K562 (cell line): Measurements from ENCODE around the gene NT5C. TPM values are rescaled to one million over a fixed set of nuclear protein-coding genes. Genes with fewer than 3 reads are reported as not detected.
A peak's percentile ranks its signal among the peaks of the same experiment; 100 is the strongest.

ENCODE experiments used
- CHCHD3 ChIP-seq: fragments of 250-450 bp; sonication (Bioruptor Pico); IDR thresholded peaks from 2 replicates; pipeline ENCODE4 v2.1.2; 2022; ENCODE audit warnings: mild to moderate bottlenecking
- ESRRB ChIP-seq: fragments of 250-450 bp; sonication (Bioruptor Pico); IDR thresholded peaks from 2 replicates; pipeline ENCODE4 v1.5.0; 2020; ENCODE audit warnings: mild to moderate bottlenecking, moderate library complexity, borderline replicate concordance
- FOXK1 ChIP-seq: sonication (generic); formaldehyde crosslinking; IDR thresholded peaks from 2 replicates; pipeline ENCODE4 v1.8.0; 2022; ENCODE audit warnings: missing genetic modification reagents, mild to moderate bottlenecking, borderline replicate concordance
- FOXK2 ChIP-seq, 2 experiments: fragments of 450-650 bp; IDR thresholded peaks in 1 of 2; conservative IDR thresholded peaks in 1 of 2; 2 replicates each; pipeline ENCODE4 v1.6.1; 2016; ENCODE audit warnings: low read depth in 2 of 2, mild to moderate bottlenecking in 1 of 2
- GATAD2B ChIP-seq: fragments of 450-650 bp; IDR thresholded peaks from 2 replicates; pipeline ENCODE4 v1.6.1; 2017; ENCODE audit warnings: mild to moderate bottlenecking, borderline replicate concordance
- NR3C1 ChIP-seq: sonication (generic); formaldehyde crosslinking; IDR thresholded peaks from 2 replicates; pipeline ENCODE4 v1.8.1; 2022; ENCODE audit warnings: missing genetic modification reagents
- OTX1 ChIP-seq: fragments of 450-650 bp; formaldehyde crosslinking; IDR thresholded peaks from 2 replicates; pipeline ENCODE4 v1.4.0; 2022; ENCODE audit warnings: mild to moderate bottlenecking
- RFX7 ChIP-seq: fragments of 250-450 bp; sonication (Bioruptor Pico); IDR thresholded peaks from 2 replicates; pipeline ENCODE4 v1.5.1; 2021; ENCODE audit warnings: mild to moderate bottlenecking
- SETDB1 ChIP-seq: IDR thresholded peaks from one replicate; pipeline ENCODE4 v1.6.1; 2012; ENCODE audit warnings: low read length, control low read depth, inconsistent platforms
- ZBTB40 ChIP-seq, 2 experiments: fragments of 450-650 bp in 1 of 2; sonication (generic) in 1 of 2; formaldehyde crosslinking in 1 of 2; IDR thresholded peaks; 2 replicates each; pipeline versions ENCODE4 v1.7.1 to v1.9.0; 2016 to 2022; ENCODE audit warnings: inconsistent platforms in 1 of 2, mild to moderate bottlenecking in 1 of 2, missing genetic modification reagents in 1 of 2
- ZNF184 ChIP-seq: sonication (generic); formaldehyde crosslinking; IDR thresholded peaks from 2 replicates; pipeline ENCODE4 v1.5.0; 2020; ENCODE audit warnings: missing genetic modification reagents
- ZNF274 ChIP-seq: IDR thresholded peaks from 2 replicates; pipeline ENCODE4 v1.6.1; 2011; ENCODE audit warnings: low read depth, mild to moderate bottlenecking, low read length, moderate library complexity, borderline replicate concordance
- ZNF518B ChIP-seq: fragments of 250-450 bp; sonication (Bioruptor Pico); IDR thresholded peaks from 2 replicates; pipeline ENCODE4 v1.5.0; 2021; ENCODE audit warnings: mild to moderate bottlenecking, moderate library complexity
- polyA plus RNA-seq, 8 experiments: library from polyadenylated mRNA; depleted of rRNA in 4 of 8; stranded (reverse) in 5 of 8; unstranded in 3 of 8; fragments of >200 nt; fragmentation: Nextera tagmentation in 2 of 8; fragmentation: Illumina TruSeq in 1 of 8; extraction: Ambion mirVana in 2 of 8; extraction: Trizol in 1 of 8; gene quantifications; 2 replicates each; pipeline versions ENCODE4 v1.2.1 to v1.2.3, GENCODE V29; 2011 to 2014; ENCODE audit warnings: inconsistent platforms in 1 of 8, missing spikeins in 1 of 8
- total RNA-seq, 7 experiments: library from RNA; depleted of rRNA in 6 of 7; stranded (reverse); fragments of >200 nt in 6 of 7; fragmentation: Illumina TruSeq in 2 of 7; extraction: Trizol in 2 of 7; gene quantifications; 2 replicates each; pipeline versions ENCODE4 v1.2.1 to v1.2.3, GENCODE V29; 2011 to 2021; ENCODE audit warnings: low replicate concordance in 1 of 7
- TF ChIP-seq, protein P1 (sequence below): sonication (generic); IDR thresholded peaks from 2 replicates; pipeline ENCODE4 v1.6.1; 2016

Gene NT5C
- total and polyA plus RNA-seq, 9 of the 15 experiments (the other 6 are each of a cell fraction or from before 2014, with no cell fraction given) = 2.9 to 205 (median 45.0) TPM

DNA sequence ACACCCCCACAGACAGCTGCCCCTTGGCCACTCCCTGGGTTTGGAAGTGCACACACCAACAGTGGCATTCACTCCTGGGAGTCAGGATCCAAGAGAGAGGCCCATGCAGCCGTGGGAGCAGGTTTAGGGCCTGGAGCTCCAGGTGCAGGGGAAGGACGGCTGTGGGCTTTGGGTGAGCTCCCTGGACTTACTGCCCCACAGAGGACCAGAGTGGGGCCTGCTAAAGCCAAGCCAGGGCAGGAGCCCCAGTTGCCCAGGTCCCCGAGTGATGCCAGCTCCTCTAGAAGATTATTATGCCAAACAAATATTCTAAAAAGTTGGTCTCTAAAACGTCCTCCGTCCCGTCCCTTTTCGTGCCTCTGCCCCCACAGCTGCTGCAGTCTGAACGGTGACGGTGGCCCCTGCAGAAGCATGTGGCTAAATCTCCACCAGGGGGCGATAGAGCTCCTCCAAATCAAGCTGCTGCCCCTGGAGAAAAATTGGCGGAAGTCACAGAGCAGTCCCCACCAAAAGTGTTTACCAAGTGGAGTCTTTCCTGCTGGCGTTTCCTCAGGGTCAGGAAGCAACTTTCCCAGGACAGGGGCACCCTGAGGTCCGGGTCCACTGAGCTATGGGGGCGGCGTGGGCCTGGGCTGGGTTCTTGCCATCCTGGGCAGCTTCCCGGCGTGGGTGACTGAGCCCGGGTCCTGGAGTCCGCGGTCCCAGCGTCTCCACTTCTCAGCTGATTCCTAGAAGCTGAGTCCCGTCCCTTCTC lies 17.6 kb downstream of the NT5C start (continued):
- TF ChIP-seq OTX1 (no peak), NR3C1 (CRISPR knock-in tag) (no peak), CHCHD3 (CRISPR knock-in tag) (no peak), ZBTB40 (IDR thresholded peaks at IDR 0.05) (peak; percentile 47; the same call in 1 of the 2 replicates), ZBTB40 (CRISPR knock-in tag; IDR thresholded peaks at IDR 0.05) (no peak), ZNF274 (no peak), ZNF184 (CRISPR knock-in tag) (no peak), ESRRB (no peak), RFX7 (CRISPR knock-in tag) (no peak), FOXK2 (conservative IDR thresholded peaks at IDR 0.05 in 1 of 2, IDR thresholded peaks at IDR 0.05 in 1 of 2; ENCODE audit: low read depth in 2 of 2) (peak; percentile 58 to 68; a peak in 2 of 4 replicates), SETDB1 (no peak), ZNF518B (no peak), GATAD2B (no peak), FOXK1 (CRISPR knock-in tag) (no peak)
- TF ChIP-seq, protein P1, sequence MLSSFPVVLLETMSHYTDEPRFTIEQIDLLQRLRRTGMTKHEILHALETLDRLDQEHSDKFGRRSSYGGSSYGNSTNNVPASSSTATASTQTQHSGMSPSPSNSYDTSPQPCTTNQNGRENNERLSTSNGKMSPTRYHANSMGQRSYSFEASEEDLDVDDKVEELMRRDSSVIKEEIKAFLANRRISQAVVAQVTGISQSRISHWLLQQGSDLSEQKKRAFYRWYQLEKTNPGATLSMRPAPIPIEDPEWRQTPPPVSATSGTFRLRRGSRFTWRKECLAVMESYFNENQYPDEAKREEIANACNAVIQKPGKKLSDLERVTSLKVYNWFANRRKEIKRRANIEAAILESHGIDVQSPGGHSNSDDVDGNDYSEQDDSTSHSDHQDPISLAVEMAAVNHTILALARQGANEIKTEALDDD = no peak
